NCI-H526 (cell line): ENCODE results near the gene AGA.

Experiments
- DNase-seq, 2 experiments: peaks; one replicate each; lab custom pipeline; 2025; lab: John Stamatoyannopoulos, UW

Gene AGA

DNA sequence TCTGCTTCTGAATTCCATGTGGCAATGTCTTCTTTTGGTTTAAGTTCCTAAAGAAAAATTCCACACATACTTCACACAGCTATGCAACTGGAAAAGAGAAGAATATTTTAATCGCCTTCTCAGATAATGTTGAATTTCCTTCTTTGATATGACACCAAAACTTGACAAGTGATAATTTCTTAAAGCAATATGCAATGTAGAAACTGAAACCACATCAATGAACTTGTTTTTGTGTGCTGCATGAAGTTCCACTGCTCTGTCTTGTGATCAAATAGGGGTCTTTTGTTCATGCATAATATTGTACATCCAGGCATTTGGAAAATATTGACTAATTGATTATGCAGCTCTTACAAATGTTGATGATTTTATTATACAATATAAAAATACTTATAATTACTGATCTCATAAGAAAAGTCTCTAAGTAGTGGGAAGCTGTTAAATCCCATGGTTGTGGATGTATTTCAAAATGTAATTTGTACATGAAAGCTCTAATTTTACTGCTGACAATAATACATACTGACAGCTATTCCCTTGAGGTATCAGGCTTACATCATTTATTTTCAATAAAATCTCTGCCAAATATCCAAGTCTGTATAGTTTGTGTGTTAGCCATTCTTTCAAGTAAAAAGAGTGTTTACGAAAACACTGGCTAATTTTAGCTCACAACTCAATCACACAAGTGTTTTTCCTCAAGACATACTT is 56.5 kb downstream of the AGA start:
- DNase-seq: no peak

DNA sequence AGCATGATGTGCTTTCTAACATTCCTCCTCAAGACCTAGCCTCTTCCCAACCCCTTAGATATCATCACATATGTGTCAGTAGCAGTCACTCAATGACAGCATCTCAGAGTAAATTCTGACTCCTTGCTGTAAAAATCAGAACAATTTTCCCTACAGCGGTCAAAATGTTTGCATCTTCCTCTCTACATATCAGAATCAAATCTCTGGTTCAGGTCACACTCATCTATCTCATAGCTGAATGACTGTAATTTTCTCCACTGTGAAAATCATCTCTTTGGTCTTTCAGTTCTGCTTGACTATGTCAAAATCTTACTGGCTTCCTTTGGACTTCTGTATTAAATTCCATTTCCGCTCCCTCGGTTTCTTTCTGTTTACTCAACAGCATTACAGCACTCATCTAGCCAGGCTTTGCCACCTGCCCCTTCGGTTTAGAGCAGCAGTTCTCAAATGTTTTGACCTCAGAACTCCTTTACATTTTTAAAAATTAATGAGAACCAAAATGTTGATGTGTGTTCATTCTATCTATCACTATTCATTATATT is 57.3 kb downstream of the AGA start:
- DNase-seq: no peak

DNA sequence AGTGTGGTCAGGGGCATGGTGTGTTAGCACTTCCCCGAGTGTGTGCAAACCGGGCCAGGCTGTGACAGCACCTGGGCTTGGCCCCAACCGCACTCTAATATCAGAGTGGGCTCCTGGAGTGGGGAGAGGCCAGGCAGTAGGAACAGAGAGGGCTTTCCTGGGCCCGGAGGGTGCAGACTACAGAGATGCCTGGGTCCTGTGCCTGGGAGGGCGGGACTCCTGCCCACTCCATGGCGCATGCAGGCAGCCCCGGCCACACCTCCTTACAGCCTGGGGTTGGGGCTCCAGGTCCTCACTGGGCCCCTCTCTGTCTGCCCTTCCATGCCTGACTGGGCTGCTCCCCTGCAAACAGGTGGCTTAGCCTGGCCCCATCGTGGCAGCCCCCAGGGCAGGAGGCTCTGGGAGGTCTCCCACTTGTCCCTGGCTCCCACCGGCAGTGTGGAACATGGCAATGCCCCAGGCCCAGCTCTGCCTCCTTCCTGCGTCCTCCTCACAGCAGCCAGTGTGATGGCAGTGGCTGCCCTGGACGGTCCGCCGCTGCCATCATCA is 60.4 kb downstream of the AGA start:
- no peak for DNase-seq
